Activated T-helper 9 cell treated with anti-CD3 and anti-CD28 coated beads, Interleukin-2, amount 50 U/mL, for 16 hours (primary cell): ENCODE measurements around the gene HTN1.
"Not testable (repeated sequence)": the region's sequence is repeated elsewhere in the genome, so short reads cannot be mapped to it uniquely, and the experiment has no call there.

Experiments used
- DNase-seq: peaks from one replicate; pipeline ENCODE4 v3.0.0-alpha.2; 2020; ENCODE audit warnings: low read depth

Gene HTN1

DNA sequence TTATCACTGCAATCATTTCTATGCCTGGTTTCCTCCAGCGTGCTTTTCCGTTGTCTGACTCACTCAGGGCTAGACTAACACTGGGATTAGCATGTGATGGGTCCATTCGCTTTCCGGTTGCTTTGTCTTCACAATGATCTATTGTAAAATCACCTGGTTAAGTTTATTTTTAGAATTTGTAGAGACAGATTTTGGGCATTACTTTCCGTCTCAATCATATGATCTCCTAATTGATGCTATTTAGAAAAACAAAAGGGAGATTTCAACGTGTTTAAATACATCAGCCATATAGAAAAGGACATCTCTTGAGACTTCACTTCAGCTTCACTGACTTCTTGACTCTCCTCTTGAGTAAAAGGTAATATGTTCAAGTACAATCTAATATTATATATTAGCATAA is at the start of gene HTN1:
Gene HTN1 (plus strand): TSS at position 301 of the 400 bp plus-strand sequence. CDS start 2,639 bp downstream, outside the sequence.
- not testable (repeated sequence) for DNase-seq

DNA sequence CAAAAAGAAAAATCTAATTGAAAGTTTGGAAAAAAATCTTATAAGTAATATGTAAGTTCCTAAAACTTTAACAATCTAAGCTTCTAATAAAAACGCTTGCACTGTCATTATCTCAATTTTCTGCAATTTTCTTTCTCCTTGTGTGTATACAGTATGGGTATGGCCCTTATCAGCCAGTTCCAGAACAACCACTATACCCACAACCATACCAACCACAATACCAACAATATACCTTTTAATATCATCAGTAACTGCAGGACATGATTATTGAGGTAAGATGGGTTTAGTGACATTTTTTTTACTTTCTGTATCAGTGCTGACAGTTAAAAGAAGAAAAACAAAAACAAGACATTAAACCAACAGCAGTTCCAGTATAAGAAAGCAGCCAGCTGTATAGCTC is 49.5 kb upstream of the HTN1 start:
- DNase-seq, result no peak

DNA sequence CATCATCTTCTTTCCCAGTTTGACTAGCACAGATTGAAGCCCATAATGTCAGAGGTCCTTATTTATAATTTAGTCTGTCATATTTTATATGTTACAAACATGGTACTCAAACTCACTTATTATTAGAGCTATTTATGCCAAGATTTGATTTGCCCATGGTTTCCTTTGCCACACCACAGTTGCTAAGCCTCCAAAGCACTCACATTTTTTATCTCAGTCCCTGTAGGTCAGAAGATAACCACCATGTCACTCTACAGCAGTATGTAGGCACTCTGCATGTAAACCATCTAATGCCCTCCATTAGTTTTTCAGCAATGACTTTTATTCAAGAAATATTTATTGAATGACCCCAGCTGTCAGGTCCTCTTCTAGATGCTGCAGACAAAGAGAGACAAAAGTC is 47.7 kb upstream of the HTN1 start:
- no peak for DNase-seq

DNA sequence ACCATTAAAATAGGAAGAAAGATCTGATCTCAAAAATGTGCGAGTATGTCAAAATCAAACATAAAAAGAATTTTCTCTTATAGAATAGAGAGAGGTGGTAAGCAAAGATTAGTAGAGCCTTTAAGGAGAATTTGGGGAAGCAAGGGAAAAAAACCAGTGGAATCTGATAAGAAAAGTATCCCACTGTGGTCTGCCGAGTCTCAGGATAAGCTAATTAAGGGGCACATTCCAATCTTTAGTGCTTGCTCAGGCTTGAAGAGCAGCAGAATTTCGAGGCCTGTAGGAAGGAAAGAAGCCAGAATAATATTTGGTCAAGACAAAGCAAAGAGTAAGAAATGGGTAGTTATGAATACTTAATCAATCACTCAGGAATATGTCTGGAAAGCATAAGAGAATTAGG is 41.5 kb upstream of the HTN1 start:
- no peak for DNase-seq

DNA sequence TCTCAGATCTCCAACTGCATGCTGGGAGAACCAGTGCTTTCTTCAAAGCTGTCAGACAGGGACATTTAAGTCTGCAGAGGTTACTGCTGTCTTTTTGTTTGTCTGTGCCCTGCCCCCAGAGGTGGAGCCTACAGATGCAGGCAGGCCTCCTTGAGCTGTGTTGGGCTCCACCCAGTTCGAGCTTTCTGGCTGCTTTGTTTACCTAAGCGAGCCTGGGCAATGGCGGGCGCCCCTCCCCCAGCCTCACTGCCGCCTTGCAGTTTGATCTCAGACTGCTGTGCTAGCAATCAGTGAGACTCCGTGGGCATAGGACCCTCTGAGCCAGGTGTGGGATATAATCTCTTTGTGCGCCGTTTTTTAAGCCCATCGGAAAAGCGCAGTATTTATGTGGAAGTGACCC is 31.2 kb upstream of the HTN1 start:
- not testable (repeated sequence) for DNase-seq

DNA sequence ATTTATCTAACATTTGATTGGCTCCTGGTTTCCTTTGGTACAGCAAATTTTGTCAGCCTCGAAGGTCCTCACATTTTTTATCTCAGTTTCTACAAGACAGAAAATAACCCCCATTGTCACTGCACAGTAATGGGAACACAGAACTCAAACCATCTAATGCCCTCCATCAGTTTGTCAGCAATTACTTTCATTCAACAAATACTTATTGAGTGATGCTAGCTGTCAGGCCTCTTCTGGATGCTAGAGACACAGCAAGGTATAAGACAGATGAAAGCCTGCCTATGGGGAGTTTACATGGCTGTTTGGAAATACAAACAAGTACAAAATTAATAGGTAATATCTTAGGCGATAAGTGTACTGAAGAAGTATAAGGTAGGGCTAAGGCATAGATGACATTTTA is 27.0 kb upstream of the HTN1 start:
- DNase-seq, result no peak

DNA sequence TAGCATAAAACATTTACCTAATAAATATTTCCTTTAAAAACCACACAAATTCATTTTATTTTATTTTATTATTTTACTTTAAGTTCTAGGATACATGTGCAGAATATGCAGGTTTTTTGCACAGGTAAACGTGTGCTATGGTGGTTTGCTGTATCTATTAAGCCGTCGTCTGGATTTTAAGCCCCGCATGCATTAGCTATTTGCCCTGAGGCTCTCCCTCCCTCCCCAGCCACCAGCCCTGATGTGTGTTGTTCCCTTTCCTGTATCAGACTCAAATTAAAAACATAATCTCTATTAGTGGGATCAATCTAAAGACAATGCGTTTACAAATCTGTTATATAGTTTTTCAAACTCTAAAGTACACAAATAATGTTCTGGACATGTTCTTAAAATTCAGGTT is 23.2 kb upstream of the HTN1 start:
- no peak for DNase-seq

DNA sequence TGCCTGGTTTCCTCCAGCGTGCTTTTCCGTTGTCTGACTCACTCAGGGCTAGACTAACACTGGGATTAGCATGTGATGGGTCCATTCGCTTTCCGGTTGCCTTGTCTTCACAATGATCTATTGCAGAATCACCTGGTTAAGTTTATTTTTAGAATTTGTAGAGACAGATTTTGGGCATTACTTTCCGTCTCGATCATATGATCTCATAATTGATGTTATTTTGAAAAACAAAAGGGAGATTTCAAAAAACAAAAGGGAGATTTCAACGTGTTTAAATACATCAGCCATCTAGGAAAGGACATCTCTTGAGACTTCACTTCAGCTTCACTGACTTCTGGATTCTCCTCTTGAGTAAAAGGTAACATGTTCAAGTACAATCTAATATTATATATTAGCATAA is 22.1 kb upstream of the HTN1 start, which contains the start of gene HTN3:
Gene HTN3 (plus strand): TSS at position 301 of the 400 bp plus-strand sequence. CDS start 2,282 bp downstream, outside the sequence.
- DNase-seq, result not testable (repeated sequence)

DNA sequence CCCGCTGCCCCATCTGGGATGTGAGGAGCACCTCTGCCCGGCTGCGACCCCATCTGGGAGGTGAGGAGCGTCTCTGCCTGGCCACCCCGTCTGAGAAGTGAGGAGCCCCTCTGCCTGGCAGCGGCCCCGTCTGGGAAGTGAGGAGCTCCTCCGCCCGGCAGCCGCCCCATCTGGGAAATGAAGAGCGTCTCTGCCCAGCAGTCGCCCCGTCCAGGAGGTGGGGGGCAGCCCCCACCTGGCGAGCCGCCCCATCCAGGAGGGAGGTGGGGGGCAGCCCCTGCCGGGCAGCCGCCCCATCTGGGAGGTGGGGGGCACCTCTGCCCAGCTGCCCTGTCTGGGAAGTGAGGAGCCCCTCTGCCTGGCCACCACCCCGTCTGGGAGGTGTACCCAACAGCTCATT is 12.7 kb upstream of the HTN1 start:
- not testable (repeated sequence) for DNase-seq

DNA sequence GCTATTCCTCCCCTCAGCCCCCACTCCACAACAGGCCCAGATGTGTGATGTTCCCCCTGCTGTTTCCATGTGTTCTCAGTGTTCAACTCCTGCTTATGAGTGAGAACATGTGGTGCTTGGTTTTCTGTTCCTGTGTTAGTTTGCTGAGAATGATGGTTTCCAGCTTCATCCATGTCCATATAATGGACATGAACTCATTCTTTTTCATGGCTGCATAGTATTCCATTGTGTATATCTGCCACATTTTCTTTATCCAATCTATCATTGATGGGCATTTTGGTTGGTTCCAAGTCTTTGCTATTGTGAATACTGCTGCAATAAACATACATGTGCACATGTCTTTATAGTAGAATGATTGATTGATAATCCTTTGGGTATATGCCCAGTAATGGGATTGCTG is 10.3 kb upstream of the HTN1 start:
- not testable (repeated sequence) for DNase-seq

DNA sequence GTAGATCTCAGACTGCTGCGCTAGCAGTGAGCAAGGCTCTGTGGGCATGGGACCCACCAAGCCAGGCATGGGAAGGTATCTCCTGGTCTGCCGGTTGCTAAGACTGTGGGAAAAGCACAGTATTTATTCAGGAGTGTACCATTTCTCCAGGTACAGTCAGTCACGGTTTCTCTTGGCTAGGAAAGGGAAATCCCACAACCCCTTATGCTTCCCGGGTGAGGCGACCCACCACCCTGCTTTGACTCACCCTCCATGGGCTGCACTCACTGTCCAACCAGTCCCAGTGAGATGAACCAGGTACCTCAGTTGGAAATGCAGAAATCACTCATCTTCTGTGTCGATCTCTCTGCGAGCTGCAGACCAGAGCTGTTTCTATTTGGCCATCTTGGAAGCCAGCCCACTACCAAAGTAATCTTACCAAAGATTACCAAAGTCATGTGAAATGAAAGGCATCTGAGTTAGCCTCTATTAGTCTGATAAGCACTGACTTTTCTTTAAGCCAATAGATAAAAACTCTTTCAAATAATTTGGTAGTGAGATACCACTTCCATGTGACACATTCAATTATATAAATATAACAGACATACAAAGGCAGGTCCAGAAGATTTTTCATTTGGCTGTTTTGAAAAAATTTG is 8.5 kb upstream of the HTN1 start:
- no peak for DNase-seq

DNA sequence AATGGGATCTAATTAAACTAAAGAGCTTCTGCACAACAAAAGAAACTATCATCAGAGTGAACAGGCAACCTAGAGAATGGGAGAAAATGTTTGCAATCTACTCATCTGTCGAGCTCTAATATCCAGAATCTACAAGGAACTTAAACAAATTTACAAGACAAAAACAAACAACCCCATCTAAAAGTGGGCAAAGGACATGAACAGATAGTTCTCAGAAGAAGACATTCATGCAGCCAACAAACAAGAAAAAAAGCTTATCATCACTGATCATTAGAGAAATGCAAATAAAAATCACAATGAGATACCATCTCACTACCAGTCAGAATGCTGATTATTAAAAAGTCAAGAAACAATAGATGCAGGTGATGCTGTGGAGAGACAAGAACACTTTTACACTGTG is 6.3 kb downstream of the HTN1 start:
- not testable (repeated sequence) for DNase-seq

DNA sequence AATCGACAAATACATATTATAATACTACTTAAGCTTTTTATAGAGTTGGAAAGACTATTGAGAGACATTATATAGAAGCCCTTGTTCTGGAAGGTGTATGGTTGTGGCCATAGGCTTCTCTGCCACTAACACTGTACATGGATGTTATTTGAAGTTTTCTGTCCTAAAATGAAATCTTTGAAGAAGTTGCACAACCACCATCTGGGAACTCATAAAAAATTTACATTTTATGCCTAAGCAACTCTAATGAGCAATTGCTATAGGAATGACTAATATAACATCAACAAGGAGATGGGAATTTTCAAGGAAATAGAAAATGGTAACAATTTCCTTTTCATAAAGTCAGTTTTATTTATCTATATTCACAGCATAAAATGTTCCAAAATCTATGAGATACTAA is 7.4 kb downstream of the HTN1 start:
- no peak for DNase-seq

DNA sequence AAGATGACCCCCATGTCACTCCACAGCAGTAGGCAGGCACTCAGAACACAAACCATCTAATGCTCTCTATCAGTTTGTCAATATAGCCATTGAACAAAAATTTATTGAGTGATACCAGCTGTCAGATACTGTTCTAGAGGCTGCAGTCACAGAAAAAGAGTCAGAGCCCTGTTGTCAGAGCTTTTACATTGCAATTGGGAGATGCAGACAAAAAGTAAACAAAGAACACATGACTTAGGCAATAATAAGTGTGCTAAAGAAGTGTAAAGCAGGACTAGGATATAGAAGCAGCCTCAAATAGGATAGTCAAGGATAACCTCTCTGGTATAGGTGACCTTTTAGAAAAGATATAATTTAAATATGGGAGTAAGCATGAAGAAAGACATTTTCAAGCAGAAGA is 8.9 kb downstream of the HTN1 start:
- no peak for DNase-seq

DNA sequence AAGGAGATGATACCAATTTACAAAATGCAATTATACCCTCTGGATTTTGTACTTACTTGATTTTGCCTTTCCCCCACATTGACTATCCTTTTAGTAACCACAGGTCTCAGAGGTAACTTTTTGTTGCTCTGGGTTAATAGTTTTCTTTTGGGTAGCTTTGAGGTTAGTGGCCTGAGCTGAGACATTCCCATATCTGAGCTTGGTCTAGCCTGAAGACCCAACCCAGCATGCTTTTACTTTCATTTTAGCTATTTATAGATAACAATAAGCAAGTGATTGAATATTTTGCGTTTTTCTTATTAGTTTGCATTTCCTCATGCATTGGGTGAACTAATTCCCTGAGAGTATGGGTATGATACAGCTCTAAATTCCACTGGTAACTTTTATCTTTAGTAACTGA is 11.8 kb downstream of the HTN1 start:
- DNase-seq, result no peak

DNA sequence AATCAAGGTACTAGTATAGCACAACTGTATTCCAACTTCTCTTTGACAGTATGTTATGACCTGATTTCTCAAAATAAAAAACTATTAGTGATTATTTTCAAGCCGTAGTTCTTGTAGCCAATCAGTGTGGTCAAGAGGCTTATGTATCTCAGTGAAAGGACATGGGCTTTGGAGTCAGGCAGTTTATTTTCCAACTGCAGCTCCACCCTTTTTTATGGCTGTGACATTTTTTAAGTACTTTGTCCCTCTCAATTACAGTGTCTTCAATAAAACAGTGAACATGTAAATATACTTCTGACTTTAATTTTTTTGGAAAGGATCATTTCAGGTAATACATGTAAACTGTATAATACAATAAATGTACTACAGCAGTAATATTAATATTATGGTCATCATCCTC is 30.0 kb downstream of the HTN1 start:
- DNase-seq, result no peak

DNA sequence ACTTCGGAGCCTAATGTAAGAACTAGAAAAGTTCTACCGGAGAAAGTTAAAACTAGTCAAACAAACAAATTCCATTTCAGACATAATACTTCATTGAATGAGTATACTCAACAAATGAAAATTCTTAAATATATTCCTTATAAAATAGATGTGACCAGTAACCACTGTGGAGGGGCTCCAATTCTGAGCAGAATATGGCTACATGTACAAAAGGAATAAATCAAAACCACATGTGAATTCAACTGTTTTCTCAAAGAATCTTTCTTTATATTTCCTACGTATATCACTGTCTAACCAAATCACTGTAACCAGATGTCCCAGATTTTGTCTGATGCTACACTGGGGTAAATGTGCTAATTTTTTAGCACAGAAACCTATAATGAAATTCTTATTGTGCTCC is 49.0 kb downstream of the HTN1 start:
- no peak for DNase-seq
